Fibroblast of peridontal ligament (primary cell): ENCODE measurements around the gene NDUFB4.

Experiments
- DNase-seq: peaks from one replicate; pipeline ENCODE4 v3.0.0-alpha.2; 2010; ENCODE audit errors: extremely low read depth

The NDUFB4 gene

DNA sequence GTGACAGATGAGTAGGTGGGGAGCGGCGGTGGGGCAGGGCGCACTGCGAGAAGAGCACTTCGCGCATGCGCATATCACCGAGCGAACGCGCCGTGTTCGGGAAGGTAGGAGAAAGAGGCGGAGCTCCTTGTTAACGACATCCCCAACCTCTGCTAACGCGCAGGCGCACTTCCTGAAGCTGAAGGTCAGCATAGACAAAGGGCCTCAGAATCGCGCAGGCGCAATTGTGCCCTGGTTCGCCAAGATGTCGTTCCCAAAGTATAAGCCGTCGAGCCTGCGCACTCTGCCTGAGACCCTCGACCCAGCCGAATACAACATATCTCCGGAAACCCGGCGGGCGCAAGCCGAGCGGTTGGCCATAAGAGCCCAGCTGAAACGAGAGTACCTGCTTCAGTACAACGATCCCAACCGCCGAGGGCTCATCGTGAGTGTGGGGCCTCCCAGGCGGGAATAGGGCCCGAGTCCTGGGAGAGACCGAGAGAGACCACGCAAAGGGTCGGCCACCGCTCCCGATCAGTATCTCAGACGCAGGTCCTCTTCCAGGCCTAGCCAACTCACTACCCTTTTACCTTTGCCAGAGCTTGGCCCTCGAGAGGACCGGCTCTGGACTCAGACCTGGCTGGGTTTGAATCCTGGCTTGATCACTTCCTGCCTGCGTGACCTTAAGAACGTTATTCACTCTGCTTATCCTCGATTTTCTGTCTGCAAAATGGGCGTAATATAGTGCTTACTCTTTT is at the start of gene NDUFB4:
TSS of gene NDUFB4 (plus strand) at position 221 of the 737 bp plus-strand sequence. CDS start at position 245, 24 bp downstream.
- DNase-seq, result peak; percentile 99

DNA sequence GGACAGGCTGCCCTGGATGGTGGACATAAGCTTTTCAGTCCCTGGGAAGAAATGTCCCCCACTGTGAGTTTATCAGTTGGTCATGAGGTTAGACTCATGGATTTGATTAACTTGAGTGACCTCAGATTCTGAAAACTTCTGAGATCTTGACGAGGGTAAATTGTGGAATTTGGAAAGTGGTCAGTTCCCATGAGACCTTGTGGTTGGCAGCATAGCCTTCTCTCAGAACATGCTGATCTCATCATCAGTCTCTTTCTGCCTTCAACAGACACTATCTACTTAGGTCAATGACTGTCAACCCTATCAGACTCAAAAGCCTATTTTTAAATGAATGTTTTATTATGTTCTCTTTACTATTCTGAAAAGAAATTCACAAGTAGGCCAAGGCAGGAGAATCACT is 45.6 kb upstream of the NDUFB4 start:
- DNase-seq, result peak; percentile 99

DNA sequence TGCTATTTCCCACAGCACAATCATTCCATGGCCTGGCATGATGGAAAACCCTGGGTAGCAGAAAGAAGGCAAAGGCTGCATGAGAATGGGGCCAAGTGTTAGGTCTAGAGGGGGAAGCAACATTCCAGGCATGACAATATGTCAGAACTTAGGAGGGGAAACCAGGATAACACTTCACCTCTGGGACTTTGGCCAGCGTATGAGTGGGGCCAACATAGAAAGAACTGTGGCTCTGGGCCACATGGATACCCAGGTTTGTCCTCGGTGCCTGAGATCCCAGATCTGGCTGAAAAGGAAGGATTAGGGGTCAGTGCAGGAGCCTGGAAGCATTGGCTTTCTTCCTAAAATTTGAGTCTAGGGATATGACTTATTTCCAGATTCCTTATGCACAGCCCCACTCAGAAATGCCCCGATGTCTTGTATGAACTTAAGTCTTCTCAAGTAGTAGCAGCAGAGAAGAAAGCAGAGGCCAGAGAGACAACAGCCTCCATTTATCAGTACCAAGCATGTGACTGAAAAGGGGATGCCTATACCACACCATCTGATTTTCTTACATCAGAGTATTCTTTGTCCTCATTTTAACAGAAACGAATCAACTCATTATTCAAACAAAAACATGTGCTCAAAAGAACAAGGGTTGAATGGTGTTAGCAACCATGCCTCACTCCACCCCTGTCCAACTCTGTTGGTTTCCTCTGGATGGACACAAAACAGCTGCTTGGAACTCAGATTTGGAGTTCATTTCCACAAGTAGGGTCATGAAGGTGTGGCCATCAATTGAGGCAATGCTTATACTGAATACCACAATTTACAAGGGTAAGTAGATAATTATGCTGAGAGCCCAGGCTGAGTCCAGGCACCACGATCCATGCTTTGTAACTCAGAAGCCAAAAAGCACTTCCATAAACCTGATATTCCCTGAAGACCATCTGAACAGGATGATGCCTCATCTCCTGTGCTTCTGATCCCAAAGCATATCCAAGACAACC is 43.7 kb upstream of the NDUFB4 start:
- no peak for DNase-seq

DNA sequence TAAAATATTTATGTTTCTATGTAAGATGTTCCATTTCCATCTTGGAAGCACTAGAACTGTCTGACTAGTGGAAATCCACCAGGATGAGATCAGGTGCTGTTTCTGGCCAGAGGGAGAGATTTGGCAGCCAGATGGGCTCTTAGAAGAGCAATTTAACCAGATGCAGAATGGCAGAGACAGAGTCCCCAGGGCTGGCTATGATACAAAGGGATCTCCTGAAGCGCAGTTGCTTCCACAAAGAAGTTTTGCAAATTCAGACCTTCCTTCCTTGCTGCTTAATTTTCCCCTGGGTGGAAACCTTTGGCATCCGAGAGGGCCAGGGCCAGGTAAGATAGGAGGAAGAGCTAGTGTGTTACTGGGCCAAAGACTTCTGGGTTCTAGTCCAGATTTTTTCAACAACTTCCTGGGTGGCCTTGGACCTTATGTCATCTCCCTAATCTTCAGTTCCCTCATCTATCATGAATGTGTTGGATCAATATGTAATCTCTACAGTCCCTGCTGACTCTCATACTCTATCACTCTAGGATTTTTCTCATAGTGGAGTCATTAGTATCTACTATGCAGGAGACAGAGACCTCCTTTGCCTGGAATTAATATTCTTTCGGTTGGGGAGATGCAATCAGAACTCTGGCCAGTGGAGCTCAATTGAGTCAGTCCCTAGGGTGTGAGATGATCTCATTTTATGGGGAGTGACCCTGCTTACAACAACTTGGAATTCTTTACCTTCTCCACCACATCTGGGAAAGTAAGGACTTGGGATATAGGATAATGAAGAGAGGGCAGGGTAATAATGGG is 41.1 kb upstream of the NDUFB4 start:
- DNase-seq, result peak; percentile 83

DNA sequence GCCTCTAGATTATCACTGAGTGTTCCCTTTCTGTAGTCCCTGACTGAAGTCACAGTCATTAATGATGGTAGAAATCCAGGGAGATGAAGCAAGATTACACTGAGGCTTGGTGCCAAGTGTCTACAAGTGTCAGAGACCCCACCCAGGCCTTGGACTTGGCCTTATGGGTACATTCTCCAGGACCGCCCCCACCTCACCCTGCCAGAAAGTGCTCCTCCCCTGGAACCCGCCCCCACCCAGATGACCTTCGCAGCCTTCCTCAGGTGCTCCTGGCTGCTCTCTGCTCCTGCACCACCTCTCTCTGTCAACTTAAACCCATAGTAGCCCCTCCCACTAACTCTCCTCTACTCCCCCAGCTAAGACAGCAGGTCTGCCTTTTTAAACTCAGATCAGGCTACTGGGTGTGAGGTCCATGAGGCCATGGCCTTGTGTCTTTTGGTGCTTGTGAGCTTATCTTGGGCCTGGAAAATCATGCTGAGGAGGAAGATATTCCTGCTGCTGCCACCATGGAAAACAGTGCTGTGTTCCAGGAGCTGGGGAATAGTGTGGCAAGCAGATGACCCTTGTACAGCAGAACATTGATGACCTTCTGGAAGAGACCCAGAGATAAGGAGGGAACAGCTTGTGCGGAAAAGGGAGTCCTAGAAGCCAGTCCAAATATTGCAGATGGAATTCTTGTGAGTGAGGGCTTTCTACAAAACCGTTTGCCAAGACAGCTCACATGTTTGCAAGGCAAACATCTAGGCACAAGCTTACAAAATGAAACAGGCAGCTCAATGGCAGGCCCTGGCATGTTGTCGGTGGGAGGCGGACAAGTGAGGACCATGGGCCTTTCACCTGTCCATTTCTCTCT is 40.3 kb upstream of the NDUFB4 start:
- DNase-seq, result no peak

DNA sequence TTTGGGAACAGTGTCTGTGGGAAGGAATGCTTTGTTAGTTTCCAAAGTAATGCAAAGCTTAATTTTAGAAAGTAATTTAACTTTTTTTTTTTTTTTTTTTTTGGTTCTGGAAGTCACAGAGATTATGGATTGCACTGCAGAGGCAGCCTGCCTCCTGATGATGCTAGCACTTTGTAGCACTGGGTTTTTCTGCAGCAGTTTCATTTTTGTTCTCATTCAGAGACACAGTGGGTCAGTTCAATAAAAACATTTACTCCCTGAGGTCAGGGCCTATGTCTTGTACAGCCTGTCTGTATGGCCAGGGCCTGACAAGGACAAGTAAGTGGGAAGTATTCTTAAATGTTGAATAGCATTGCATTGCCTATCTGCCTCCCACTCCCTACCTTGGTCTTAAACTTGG is 39.0 kb upstream of the NDUFB4 start:
- DNase-seq, result peak; percentile 42

DNA sequence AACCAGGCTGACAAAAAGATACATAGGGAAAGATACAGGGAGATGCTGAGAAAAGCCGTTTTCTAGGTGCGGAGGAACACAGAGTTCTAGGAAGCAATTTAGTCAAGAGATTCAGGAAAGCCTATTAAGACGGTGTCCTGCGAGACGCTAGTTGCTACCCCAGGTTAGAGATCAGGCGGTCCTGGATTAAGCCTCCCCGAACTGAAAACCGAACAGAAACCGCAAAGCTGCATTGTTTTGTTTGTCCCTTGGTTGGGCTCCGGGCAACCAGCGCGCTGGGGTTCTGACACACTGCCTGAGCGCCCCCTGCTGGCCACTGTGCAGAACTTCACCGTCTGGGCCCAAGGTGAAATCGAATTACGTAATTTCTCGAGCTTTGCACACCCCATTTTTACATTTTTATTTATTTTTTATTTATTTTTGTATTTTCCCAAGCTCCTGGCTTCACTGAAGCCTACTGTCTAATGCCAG is 37.3 kb upstream of the NDUFB4 start:
- peak; percentile 95 for DNase-seq

DNA sequence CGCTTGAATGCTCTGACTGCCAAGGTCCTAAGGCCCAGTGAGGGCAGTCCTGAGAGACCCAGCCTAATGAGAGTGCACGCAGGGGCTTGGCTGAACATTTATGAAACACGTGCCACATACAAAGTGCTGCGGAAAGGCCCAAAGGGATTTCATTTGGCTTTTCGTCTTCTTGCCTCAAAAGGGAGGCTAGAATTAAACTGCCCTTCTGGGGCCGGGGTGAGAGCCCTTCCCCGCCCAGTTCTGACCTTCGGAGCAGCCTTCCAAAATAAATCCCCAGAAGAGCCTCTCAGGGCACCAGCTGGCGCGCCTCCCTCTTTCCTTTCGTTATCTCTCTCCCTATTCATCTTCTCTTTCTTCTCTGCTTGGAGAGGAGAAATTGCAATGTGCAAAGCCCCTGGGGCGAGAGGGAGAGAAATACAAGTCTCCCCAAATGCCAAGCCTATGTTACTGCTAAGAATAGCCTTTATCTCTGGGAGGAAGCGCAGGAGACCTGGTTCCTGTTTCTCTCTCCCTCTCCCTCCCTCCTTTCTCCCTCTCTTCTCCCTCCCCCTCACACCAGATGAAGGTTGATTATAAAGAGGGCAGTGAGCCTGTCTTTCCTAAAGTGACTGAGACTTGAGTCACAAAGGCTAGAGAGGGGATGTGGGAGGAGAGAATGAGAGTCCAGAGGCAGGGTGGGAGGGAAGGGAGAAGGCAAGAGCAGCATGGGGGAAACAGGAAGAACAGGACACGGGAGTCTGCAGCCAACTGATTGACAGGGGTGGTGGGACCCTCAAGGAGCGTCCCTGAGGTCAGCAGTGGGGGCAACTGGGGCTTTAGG is 36.7 kb upstream of the NDUFB4 start:
- DNase-seq, result peak; percentile 50

DNA sequence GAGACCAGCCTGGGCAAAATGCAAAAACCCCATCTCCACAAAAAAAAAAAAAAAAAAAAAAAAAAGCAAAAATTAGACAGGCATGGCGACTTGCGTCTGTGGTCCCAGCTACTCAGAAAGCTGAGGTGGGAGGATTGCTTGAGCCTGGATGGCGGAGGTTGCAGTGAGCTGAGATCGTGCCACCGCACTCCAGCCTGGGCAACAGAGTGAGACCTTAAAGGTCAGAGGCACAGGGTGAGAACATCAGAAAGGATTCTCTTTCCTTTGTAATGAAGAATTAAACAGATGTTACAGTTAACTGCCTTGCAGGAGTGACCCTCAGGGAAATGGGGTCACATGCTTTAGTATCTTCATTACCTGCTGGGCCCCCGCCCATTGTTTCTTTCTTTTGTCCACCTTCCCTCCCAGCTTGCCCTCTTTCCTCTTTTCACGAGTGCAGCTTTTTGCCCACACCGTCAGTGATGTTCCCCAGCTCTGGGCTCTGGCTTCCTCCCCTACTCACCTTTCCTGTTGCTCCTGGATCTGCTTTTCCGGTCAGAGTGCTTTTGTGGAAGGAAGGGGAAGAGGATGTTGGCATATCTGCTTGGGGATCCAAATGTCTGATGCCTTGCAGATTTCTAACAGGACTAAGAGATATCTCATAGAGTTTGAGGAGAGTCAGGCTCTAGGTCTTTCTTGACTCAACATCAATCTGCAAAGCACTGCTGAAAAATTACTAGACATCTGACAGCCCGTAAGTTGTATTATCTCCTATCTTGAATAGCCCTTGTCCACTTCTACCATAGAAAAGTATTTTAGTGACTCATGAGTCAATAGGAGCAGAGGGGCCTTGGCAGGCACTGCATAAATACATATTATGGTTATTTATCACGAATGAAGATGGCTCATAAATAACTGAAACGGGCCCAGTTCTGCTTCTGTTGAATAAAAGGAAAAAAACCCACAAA is 35.6 kb upstream of the NDUFB4 start:
- no peak for DNase-seq

DNA sequence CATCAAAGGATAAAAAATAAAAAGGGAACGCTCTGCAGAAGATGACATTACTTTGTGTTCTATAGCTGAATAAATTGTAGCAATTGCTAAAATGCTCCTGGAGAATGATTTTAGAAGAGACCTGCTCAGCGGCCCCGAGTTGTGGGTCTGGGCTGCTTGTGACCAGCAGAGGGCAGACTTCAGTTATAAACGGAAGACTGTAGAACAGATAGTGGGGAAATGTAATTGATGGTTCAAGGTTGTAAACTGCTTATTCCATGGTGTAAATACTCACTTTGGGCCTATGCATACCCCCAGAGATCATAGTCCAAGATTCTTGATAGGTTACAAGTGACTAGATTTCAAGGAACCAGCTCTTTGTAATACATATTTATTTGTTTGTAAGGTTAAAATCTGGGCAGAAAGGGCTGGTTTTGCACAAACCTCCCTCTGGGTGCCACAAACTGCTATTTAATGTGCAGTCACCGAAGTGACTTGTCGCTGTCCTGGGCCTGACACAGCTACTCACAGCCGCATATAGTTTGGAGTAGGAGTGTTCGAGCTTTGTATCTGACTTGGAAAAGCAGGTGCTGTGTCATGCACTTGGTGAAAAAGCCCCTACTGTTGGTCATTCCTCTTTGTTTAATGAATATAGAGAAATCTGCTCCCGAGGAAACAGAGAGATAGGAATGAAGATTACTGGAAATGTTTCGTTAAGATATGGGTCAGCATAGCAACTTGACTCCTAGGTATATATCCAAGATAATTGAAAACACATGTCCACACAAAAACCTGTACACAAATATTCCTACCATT is 34.7 kb upstream of the NDUFB4 start:
- DNase-seq, result peak; percentile 83

DNA sequence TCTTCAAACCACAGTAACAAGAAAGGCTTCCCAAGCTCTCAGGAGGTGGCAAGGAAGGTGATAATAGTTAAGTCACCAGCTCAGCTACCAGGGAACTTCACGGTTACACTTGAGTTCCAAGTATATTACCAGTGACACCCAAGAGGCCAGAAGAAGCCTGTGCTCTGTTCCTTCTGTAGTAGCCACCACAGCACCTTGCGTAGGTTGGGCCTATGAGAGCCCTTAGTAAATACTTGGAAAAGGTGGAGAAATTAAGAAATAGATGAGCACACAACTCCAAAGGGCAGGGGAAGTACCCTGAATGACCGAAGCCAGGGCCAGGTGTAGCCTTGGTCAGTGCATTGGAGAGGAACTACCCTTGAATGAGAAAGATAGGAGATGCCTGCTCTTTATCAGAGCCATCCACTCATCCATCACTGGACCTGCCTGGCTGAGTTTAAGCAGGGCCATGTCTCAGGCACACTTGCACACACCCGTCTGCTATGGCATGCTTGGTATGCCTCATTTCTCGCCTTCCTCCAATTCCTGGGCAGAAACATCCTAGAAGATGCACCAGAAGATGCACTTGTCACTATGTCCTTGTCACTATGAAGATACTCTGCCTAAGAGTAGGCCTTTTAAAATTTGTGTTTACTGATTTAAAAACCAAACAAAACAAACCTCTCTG is 32.6 kb upstream of the NDUFB4 start:
- no peak for DNase-seq

DNA sequence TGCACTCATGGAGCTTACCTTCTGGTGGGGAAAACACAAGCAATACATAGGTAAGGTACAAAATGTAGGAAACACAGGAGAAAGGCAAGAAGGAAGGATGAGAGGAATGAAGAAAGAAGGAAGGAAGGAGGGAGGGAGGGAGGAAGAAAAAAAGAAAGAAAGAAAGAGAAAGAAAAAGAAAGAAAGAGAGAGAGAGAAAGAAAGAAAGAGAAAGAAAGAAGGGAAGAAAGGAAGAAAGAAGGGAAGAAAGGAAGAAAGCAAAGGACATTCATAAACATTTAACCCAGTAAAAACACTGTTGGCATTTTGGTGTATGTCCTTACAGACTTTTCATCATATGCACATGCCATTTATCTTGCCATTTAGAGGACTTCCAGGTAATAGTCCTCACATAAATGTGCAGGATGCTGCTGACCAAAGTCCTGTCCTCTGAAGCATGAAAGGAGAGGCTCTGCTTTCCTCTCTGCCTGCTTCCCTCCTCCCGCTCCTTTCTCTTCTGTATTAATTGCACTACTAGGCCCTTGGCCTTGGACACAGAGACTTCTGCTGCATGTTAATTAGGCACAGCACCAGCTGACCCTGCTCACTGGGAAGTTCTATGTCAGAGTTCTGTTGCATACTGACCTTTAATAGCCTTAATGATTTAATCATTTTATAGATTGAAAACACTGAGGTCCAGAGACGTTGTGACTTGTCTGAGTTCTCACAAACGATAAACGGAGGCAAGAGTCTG is 29.7 kb upstream of the NDUFB4 start:
- DNase-seq, result no peak

DNA sequence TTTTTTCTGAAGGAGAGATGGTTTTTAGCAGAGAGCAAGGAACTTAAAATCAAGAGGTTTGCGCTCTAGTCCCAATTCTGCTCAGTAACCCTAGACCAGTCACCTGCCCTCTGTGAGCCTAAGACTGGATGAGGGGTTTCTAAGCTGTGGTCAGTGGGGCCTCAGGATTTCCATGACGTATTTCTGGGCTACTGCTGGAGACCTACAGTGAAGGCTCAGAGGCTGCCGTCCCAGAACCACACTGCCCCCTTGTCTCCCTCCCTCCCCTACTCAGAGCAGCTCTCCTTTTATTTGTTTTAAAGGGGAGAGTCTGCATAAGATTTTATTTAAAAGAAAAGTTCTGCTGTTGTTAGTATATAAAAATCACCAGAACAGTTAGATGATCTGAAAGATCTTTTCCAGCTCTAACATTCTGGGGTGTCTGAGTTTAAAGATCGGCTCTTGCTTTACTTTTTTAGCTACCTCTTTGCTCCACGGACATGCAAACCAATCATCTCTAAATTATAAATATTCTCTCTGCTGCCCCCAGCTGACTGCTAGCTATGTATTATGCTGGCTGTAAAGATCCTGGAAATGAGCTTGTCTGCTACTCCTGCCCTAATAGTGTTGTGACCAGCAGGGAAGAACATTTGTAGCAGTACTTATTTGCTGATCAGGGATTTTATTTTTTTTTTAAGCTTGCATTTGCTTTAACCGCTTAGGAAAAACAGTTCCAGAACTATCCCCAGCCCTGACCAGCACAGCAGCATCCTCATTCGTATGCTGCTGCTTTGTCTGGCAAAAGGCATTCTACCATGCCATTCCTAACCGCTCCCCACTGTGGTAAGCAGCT is 28.6 kb upstream of the NDUFB4 start:
- DNase-seq, result peak; percentile 68

DNA sequence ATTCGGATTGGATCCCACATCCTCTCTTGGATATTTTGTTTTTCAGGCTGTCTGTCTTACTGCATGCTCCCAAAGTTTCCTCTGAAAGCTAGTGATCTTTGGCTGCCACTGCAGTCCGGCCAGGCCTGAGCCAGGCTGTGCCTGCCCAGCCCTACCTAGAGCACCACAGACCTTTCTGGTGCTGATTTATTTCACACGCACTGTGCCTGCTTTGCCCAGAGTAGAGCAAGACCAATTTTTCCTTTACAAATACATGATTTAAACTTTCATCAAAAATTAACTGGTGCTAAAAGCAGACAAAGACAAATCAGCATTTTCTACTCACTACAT is 28.0 kb upstream of the NDUFB4 start:
- DNase-seq, result no peak

DNA sequence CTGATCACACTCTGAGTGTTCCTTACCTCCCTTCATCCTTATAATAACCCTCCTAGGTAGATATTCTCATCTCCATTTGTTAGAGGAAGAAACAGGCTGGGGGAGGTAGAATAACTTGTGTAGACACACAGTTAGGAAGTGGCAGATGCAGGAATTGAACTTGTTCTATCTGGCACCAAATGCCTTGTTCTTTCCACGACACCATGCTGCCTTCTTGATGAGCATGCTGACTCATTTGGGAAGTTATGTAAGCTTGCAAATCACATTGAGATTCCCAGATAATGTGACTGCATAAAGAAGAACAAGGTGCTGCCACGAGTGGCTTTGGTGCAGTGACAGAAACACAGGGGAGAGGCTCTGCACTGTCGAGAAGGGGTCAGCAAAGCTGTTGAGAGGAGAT is 27.5 kb upstream of the NDUFB4 start:
- DNase-seq, result no peak
